Chondrocyte (in vitro differentiated cells): ENCODE results near the gene NAT8L. TPM values are rescaled to one million over a fixed set of nuclear protein-coding genes. Genes with fewer than 3 reads are reported as not detected.

ENCODE experiments used
- DNase-seq: peaks from one replicate; pipeline ENCODE4 v3.0.0; 2021; ENCODE audit warnings: mixed read lengths, low spot score
- H3K27ac Mint-ChIP-seq: one replicate; pipeline ENCODE4 v1.8.0; 2021; ENCODE audit warnings: mild to moderate bottlenecking, moderate library complexity, mixed read lengths; ENCODE audit not compliant: unreplicated experiment
- H3K27me3 Mint-ChIP-seq: 2 replicates; pipeline ENCODE4 v1.8.0; 2021; ENCODE audit warnings: low read depth, mixed read lengths
- H3K36me3 Mint-ChIP-seq: 2 replicates; pipeline ENCODE4 v1.8.0; 2021; ENCODE audit warnings: low read depth, mixed read lengths
- H3K4me1 Mint-ChIP-seq: 2 replicates; pipeline ENCODE4 v1.8.0; 2021; ENCODE audit warnings: low read depth, mild to moderate bottlenecking, mixed read lengths
- H3K4me3 Mint-ChIP-seq: one replicate; pipeline ENCODE4 v1.8.0; 2021; ENCODE audit warnings: mild to moderate bottlenecking, moderate library complexity, mixed read lengths; ENCODE audit not compliant: unreplicated experiment
- H3K9me3 Mint-ChIP-seq: 2 replicates; pipeline ENCODE4 v1.8.0; 2021; ENCODE audit warnings: low read depth, mixed read lengths
- total RNA-seq: library from RNA; stranded (reverse); gene quantifications from 3 replicates; pipeline ENCODE4 v1.2.1, GENCODE V29; 2021
- TF ChIP-seq, protein P1 (sequence below): fragments of 200-600 bp; sonication (generic); IDR thresholded peaks from 2 replicates; pipeline ENCODE4 v1.5.0; 2021; ENCODE audit warnings: antibody characterized with exemption, mild to moderate bottlenecking, moderate library complexity

NAT8L gene
- total RNA-seq, 1 donor from 2014 or later = 1.6 TPM

DNA sequence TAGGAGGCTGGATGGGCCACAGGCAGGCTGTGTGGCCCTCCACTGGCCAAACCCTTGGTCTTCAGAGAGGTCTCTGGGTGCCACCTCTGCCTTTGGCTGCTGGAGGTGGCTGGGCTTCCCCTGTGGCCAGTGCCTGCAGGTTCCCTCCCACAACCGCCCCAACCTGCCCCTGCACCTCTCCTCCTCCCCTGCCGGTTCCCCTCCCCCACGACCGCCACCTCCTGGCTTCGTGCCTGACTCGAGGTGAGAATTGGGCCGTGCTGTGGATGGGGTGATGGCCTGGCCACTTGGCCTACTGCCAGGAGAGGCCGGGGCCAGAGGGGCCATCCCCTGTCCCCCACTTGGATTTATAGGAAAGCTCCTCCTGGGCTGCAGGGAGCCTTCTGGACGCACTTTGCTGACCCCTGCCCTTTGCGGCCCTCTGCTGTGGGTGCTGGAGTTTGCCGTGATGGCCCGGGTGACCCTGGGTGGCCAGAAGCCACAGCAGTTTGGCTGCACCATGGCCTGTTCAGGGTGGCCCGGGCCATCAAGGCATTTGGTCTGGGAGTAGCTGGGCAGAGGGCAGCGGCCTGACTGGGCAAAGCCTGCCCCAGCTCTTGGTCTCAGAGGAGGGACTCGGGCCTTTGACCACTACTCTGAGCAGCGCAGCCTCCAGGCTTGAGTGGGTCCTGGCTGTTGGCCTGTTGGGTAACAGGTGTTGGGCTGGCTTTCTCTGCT is 3.8 kb downstream of the NAT8L start:
- no peak for DNase-seq
- Mint-ChIP-seq H3K36me3 (no peaks in the 10 kb centered on the region), H3K27ac (no peak overlapping the region), H3K27me3 (no peaks in the 10 kb centered on the region), H3K4me3 (no peak overlapping the region), H3K9me3 (no peaks in the 10 kb centered on the region), H3K4me1 (no peaks in the 10 kb centered on the region)
- TF ChIP-seq, protein P1, sequence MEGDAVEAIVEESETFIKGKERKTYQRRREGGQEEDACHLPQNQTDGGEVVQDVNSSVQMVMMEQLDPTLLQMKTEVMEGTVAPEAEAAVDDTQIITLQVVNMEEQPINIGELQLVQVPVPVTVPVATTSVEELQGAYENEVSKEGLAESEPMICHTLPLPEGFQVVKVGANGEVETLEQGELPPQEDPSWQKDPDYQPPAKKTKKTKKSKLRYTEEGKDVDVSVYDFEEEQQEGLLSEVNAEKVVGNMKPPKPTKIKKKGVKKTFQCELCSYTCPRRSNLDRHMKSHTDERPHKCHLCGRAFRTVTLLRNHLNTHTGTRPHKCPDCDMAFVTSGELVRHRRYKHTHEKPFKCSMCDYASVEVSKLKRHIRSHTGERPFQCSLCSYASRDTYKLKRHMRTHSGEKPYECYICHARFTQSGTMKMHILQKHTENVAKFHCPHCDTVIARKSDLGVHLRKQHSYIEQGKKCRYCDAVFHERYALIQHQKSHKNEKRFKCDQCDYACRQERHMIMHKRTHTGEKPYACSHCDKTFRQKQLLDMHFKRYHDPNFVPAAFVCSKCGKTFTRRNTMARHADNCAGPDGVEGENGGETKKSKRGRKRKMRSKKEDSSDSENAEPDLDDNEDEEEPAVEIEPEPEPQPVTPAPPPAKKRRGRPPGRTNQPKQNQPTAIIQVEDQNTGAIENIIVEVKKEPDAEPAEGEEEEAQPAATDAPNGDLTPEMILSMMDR = no peak

DNA sequence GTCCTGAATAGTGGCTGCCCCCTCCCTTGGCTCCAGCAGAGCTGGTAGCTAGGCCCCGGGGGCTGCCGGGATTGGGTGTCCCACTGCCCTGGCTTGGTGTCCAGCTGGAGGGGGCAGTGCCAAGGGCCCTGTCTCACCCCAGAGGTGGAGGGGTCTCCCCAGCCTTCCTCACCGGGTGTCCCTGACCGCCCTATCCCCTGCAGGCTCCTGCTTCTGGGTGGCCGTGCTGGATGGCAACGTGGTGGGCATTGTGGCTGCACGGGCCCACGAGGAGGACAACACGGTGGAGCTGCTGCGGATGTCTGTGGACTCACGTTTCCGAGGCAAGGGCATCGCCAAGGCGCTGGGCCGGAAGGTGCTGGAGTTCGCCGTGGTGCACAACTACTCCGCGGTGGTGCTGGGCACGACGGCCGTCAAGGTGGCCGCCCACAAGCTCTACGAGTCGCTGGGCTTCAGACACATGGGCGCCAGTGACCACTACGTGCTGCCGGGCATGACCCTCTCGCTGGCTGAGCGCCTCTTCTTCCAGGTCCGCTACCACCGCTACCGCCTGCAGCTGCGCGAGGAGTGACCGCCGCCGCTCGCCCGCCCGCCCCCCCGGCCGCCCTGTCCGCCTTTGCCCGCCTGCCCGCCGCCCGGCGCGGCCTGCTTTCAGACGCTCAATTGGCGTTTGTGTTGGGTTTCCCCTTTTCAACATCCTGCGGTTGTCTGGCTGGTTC is 4.6 kb downstream of the NAT8L start:
- H3K27ac Mint-ChIP-seq = no peak overlapping the region
- H3K27me3 Mint-ChIP-seq = no peaks in the 10 kb centered on the region
- TF ChIP-seq, protein P1 = no peak
- H3K4me3 Mint-ChIP-seq = no peak overlapping the region
- H3K4me1 Mint-ChIP-seq = no peaks in the 10 kb centered on the region
- H3K36me3 Mint-ChIP-seq = no peaks in the 10 kb centered on the region
- DNase-seq = peak; percentile 90
- no peaks in the 10 kb centered on the region for H3K9me3 Mint-ChIP-seq

DNA sequence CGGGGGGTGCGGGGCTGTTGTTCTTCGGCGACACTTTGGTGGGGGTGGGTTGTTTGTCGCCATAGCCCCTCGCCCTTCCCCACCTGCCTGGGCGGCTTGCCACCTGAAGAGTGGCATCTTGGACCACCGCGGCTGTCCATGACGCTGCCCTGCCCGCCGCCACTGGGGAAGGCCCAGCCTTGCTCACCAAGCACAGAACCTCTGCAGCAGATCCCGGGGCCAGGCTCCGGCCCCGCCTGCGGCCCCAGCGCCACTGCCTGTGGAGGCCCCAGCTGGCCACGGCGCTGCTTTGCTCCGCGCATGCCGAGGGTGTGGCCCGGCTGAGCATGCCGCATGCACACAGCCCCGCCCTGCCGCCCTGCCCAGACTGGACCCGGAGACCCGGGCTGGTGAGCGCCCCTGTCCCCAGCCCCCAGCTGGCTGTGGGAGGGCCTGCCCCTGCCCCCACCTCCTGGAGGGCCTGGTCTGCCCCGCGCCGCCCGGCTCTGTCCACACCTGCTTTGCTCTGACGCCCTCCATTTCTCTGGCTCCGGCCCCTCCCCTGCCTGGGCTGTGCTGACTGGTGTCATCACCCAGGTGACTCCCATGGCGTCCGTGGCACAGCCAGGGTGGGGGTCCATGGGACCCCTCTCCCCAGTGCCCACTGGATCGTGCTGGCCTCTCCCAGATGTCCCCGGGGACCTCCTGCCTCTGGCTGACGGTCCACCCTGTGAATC is 5.3 kb downstream of the NAT8L start:
- TF ChIP-seq, protein P1 = no peak
- no peaks in the 10 kb centered on the region for H3K4me1 Mint-ChIP-seq
- H3K9me3 Mint-ChIP-seq = no peaks in the 10 kb centered on the region
- H3K4me3 Mint-ChIP-seq = no peak overlapping the region
- no peak overlapping the region for H3K27ac Mint-ChIP-seq
- peak; percentile 92 for DNase-seq
- no peaks in the 10 kb centered on the region for H3K36me3 Mint-ChIP-seq
- no peaks in the 10 kb centered on the region for H3K27me3 Mint-ChIP-seq

DNA sequence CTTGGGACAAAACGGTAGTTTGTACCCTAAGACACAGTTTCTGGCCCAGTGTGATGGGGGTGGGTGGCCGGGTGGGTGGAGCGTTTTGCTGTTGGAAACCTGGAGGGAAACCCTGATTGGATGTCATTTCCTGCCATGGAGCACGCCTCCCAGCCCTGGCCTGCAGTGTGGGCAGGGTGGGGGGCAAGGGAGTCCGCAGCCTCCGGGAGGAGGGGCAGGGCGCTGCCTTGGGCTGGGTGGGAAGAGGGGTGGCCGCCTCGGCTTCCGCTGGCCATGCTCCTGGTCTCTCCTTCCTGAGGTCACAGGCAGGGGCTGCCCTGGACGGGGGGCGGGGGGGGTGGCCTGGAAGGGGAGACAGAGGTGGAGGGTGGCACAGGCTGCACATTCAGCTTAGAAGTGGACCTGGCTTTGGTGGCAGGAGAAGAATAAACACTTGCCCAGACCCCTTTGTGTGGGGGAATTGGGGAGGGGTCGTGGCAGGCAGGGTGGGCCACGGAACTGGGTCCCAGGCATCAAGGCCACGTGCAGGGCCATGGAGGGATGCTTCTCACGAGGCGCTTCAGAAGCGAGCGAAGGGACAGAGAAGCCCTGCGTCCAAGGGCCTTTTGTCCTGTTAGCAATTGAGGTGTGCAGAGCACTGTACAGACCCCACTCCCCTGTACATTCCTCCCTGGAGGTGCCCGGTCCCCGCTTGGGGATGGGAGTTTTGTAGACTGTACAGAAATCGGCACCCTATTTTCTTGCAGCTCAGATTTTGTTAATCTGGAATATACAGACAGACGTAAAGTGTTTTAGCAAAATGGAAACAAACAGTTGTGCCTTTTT is 6.2 kb downstream of the NAT8L start:
- DNase-seq = peak; percentile 58
- Mint-ChIP-seq H3K27me3 (no peaks in the 10 kb centered on the region), H3K4me3 (no peak overlapping the region), H3K27ac (no peak overlapping the region), H3K36me3 (no peaks in the 10 kb centered on the region), H3K4me1 (no peaks in the 10 kb centered on the region), H3K9me3 (no peaks in the 10 kb centered on the region)
- TF ChIP-seq, protein P1 = no peak
